ENCODE measurements around the gene KIF20B. TPM values are rescaled to one million over a fixed set of nuclear protein-coding genes. Genes with fewer than 3 reads are reported as not detected.

Gene KIF20B
- total RNA-seq, 2 experiments from 2014 or later: 25.0 to 87.0 TPM

DNA sequence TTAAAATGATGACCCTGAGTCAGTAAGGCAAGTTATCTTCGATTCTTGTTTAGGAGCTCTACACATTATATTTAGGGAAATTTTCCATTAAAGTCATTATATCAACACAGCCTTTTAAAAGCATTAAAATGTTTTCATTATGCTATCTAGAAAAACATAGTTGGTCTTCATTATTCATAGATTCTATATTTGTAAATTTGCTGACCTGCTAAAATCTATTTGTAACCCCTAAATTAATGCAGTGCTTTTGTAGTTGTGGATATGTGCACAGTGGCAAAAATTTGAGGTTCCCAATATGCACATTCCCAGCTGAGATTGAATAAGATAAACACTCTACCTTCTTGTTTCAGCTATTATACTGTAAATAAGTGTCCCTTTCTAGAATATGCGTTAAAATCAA, 81.1 kb downstream of the KIF20B start:
- Histone ChIP-seq H2AFZ (ENCODE audit: low read length) (no peak overlapping the region), H3K9me3 (ENCODE audit: low read length) (0 out of 2 replicates have a peak, but pooled peaks cover 8% of the 10 kb centered on the region), H3K4me3 (ENCODE audit: low read depth, low read length, poor library complexity, severe bottlenecking) (no peak overlapping the region), H3K4me1 (ENCODE audit: insufficient read depth, low read length, poor library complexity, severe bottlenecking) (no peaks in the 10 kb centered on the region), H4K20me1 (ENCODE audit: insufficient read depth, low read length) (no peaks in the 10 kb centered on the region), H3K9me2 (ENCODE audit: insufficient read depth, low read length) (no peaks in the 10 kb centered on the region), H3K36me3 (ENCODE audit: insufficient read depth, low read length) (peaks cover 38% of the 10 kb centered on the region), H3K27ac (ENCODE audit: low read depth, low read length, poor library complexity, severe bottlenecking) (no peak overlapping the region), H3K79me2 (ENCODE audit: insufficient read depth, low read depth, low read length) (no peaks in the 10 kb centered on the region), H3K4me2 (ENCODE audit: low read length) (no peak overlapping the region)
- no peak for DNase-seq (ENCODE audit: low spot score)
- intact Hi-C loops (cut with micrococcal nuclease; ENCODE audit: unreplicated experiment): no loop called here
- ChIA-PET CTCF (ENCODE audit: unreplicated experiment) (no interaction called here), POLR2A (interaction anchor here (0.7 kb wide), 1 partner anchor 131 kb away, joined by 3 read pairs; no protein-coding TSS in a partner anchor)
- no peak for TF ChIP-seq EZH2phosphoT487 (IDR thresholded peaks at IDR 0.05; ENCODE audit: borderline replicate concordance, low read depth, low read length)
- TF ChIP-seq, protein P1, sequence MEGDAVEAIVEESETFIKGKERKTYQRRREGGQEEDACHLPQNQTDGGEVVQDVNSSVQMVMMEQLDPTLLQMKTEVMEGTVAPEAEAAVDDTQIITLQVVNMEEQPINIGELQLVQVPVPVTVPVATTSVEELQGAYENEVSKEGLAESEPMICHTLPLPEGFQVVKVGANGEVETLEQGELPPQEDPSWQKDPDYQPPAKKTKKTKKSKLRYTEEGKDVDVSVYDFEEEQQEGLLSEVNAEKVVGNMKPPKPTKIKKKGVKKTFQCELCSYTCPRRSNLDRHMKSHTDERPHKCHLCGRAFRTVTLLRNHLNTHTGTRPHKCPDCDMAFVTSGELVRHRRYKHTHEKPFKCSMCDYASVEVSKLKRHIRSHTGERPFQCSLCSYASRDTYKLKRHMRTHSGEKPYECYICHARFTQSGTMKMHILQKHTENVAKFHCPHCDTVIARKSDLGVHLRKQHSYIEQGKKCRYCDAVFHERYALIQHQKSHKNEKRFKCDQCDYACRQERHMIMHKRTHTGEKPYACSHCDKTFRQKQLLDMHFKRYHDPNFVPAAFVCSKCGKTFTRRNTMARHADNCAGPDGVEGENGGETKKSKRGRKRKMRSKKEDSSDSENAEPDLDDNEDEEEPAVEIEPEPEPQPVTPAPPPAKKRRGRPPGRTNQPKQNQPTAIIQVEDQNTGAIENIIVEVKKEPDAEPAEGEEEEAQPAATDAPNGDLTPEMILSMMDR (conservative IDR thresholded peaks at IDR 0.05; ENCODE audit: low read length): no peak
- BruUV-seq (replicated peaks): no TSS peak

DNA sequence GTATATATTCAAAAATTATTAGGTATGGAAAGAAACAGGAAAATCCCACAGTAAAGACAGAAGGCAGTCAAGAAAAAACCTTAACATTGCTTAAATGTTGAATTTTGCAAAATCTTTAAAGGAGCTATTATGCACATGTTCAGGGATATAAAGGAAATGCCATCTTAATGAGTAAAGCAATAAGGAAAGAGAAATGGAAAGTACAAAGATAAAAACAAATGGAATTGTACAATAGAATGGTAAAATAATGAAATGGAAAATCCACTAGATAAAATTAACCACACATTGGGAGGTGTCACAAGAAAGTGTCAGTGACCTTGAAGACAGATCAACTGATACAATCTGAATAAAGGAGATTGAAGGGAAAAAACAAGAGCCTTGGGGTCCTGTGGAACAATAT, 82.0 kb downstream of the KIF20B start:
- ChIA-PET CTCF (ENCODE audit: unreplicated experiment) (no interaction called here), POLR2A (interaction anchor here (0.6 kb wide), 2 partner anchors 11 to 304 kb away, joined by 3 to 4 read pairs; no protein-coding TSS in a partner anchor)
- peaks cover 33% of the 10 kb centered on the region for H3K36me3 ChIP-seq (ENCODE audit: insufficient read depth, low read length)
- H3K4me3 ChIP-seq (ENCODE audit: low read depth, low read length, poor library complexity, severe bottlenecking): no peak overlapping the region
- H3K27ac ChIP-seq (ENCODE audit: low read depth, low read length, poor library complexity, severe bottlenecking): no peak overlapping the region
- DNase-seq (ENCODE audit: low spot score): no peak
- H2AFZ ChIP-seq (ENCODE audit: low read length): no peak overlapping the region
- H3K4me2 ChIP-seq (ENCODE audit: low read length): no peak overlapping the region
- 0 out of 2 replicates have a peak, but pooled peaks cover 8% of the 10 kb centered on the region for H3K9me3 ChIP-seq (ENCODE audit: low read length)
- TF ChIP-seq EZH2phosphoT487 (IDR thresholded peaks at IDR 0.05; ENCODE audit: borderline replicate concordance, low read depth, low read length): no peak
- TF ChIP-seq, protein P1 (conservative IDR thresholded peaks at IDR 0.05; ENCODE audit: low read length): no peak
- H3K9me2 ChIP-seq (ENCODE audit: insufficient read depth, low read length): no peaks in the 10 kb centered on the region
- H3K4me1 ChIP-seq (ENCODE audit: insufficient read depth, low read length, poor library complexity, severe bottlenecking): no peaks in the 10 kb centered on the region
- BruUV-seq (replicated peaks): no TSS peak
- no peaks in the 10 kb centered on the region for H4K20me1 ChIP-seq (ENCODE audit: insufficient read depth, low read length)
- intact Hi-C loops (cut with micrococcal nuclease; ENCODE audit: unreplicated experiment): no loop called here
- H3K79me2 ChIP-seq (ENCODE audit: insufficient read depth, low read depth, low read length): no peaks in the 10 kb centered on the region

DNA sequence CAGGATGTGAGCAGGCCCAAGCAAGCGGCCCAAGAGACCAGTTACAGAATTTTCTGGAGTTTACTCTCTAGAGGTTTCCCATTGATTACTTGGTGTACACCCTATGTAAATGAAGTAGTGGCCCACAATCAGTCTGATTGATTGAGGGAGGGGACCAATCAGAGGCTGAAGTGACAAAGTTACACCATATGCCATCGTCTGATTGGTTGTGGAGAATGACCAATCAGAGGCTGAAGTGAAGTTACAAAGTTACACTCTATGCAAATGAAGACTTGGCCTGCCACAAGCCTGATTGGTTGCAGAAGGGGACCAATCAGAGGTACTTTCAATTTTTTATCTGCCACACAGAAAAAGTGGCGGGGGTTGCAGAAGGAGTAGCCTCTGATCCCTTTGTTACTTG, 83.7 kb downstream of the KIF20B start:
- Histone ChIP-seq H3K36me3 (ENCODE audit: insufficient read depth, low read length) (peaks cover 18% of the 10 kb centered on the region), H3K4me3 (ENCODE audit: low read depth, low read length, poor library complexity, severe bottlenecking) (no peak overlapping the region), H2AFZ (ENCODE audit: low read length) (no peak overlapping the region), H3K4me2 (ENCODE audit: low read length) (no peak overlapping the region), H3K9me3 (ENCODE audit: low read length) (0 out of 2 replicates have a peak, but pooled peaks cover 8% of the 10 kb centered on the region), H3K4me1 (ENCODE audit: insufficient read depth, low read length, poor library complexity, severe bottlenecking) (no peaks in the 10 kb centered on the region), H3K79me2 (ENCODE audit: insufficient read depth, low read depth, low read length) (no peaks in the 10 kb centered on the region), H3K9me2 (ENCODE audit: insufficient read depth, low read length) (no peaks in the 10 kb centered on the region), H4K20me1 (ENCODE audit: insufficient read depth, low read length) (no peaks in the 10 kb centered on the region), H3K27ac (ENCODE audit: low read depth, low read length, poor library complexity, severe bottlenecking) (no peak overlapping the region)
- ChIA-PET CTCF (ENCODE audit: unreplicated experiment) (no interaction called here), POLR2A (no interaction called here)
- intact Hi-C loops (cut with micrococcal nuclease; ENCODE audit: unreplicated experiment): no loop called here
- TF ChIP-seq EZH2phosphoT487 (IDR thresholded peaks at IDR 0.05; ENCODE audit: borderline replicate concordance, low read depth, low read length): no peak
- TF ChIP-seq, protein P1 (conservative IDR thresholded peaks at IDR 0.05; ENCODE audit: low read length): no peak
- BruUV-seq (replicated peaks): no TSS peak
- no peak for DNase-seq (ENCODE audit: low spot score)

All from OCI-LY7 (cell line).